ENCODE data around the gene MYOZ1. TPM values are rescaled to one million over a fixed set of nuclear protein-coding genes. Genes with fewer than 3 reads are reported as not detected.

MYOZ1 gene
- total and polyA plus RNA-seq, 2 of the 4 experiments (the other 2 are of a cell fraction): 0.18 to 0.29 TPM

DNA sequence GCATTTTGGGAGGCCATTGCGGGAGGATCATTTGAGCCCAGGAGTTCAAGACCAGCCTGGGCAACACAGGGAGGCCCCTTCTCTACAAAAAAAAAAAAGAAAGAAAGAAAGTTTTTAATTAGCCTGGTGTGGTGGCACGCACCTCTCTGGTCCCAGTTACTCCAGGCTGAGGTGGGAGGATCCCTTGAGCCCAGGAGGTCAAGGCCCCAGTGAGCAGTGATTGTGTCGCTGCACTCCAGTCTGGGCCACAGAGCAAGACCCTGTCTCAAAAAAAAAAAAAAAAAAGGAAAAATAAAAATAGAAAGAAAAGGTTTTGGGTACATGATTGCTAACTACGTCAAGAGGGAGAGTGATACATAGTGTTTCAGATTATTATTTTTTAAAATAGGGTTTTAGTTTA, 48.2 kb downstream of the MYOZ1 start:
- Histone ChIP-seq H2BK5ac (ENCODE audit: low read depth, low read length, poor library complexity, severe bottlenecking) (no peak overlapping the region), H3K4me1 (ENCODE audit: control insufficient read depth, insufficient read depth, low read length) (peaks cover 4% of the 10 kb centered on the region; the same call in 1 of the 2 replicates), H3K14ac (replicated peaks; ENCODE audit: low read depth, low read length) (no peak overlapping the region), H3K4me2 (ENCODE audit: low read depth, low read length) (no peak overlapping the region), H2AFZ (replicated peaks; ENCODE audit: low read length, poor library complexity) (no peak overlapping the region), H3K18ac (ENCODE audit: low read depth, low read length) (no peak overlapping the region), H3K56ac (ENCODE audit: extremely low read depth, insufficient read depth, low read length) (no peak overlapping the region), H4K8ac (ENCODE audit: low read depth in 2 of 2, low read length in 2 of 2) (no peak overlapping the region), H2BK120ac (ENCODE audit: low read depth, low read length) (no peak overlapping the region), H2AK9ac (replicated peaks; ENCODE audit: low read depth, low read length, poor library complexity) (no peak overlapping the region), H3K27ac (ENCODE audit: insufficient read depth, low read length) (no peak overlapping the region), H2BK15ac (ENCODE audit: low read depth, low read length) (no peak overlapping the region), H3K36me3 (ENCODE audit: control insufficient read depth, insufficient read depth, low read length) (no peaks in the 10 kb centered on the region), H3K27me3 (ENCODE audit: control insufficient read depth, insufficient read depth, low read length) (no peaks in the 10 kb centered on the region), H2AK5ac (ENCODE audit: low read depth, low read length) (no peak overlapping the region), H3K9ac (ENCODE audit: low read depth, low read length) (no peak overlapping the region), H3K9me3 (ENCODE audit: control insufficient read depth, insufficient read depth, low read length) (no peaks in the 10 kb centered on the region), H3K4ac (ENCODE audit: low read depth, low read length) (no peak overlapping the region), H3K79me1 (ENCODE audit: low read depth in 1 of 2, low read length in 2 of 2) (no peaks in the 10 kb centered on the region), H3K4me3 (ENCODE audit: insufficient read depth, low read depth, low read length) (no peak overlapping the region), H4K5ac (ENCODE audit: low read depth, low read length) (no peak overlapping the region), H2BK20ac (ENCODE audit: low read depth, low read length) (no peak overlapping the region), H3K9me1 (ENCODE audit: insufficient read depth, low read length) (peaks cover 2% of the 10 kb centered on the region; the same call in 1 of the 2 replicates), H4K91ac (ENCODE audit: insufficient read depth, low read depth, low read length) (no peak overlapping the region), H4K20me1 (ENCODE audit: insufficient read depth, low read length) (no peaks in the 10 kb centered on the region), H3K23ac (ENCODE audit: low read depth, low read length) (no peak overlapping the region)
- intact Hi-C loops (cut with micrococcal nuclease) (no loop called here), in situ Hi-C loops (cut with MboI; ENCODE audit: low sequenced_read_pairs) (no loop called here), dilution Hi-C loops (cut with HindIII; ENCODE audit: low sequenced_read_pairs, unreplicated experiment) (no loop called here)
- 100% methylated on average over 1 of the region's 4 CpGs; no CpG with 5 or more reads in 1 of the 2 experiments for WGBS, 2 experiments (ENCODE audit: extremely low coverage in 2 of 2, insufficient read length in 1 of 2)
- ChIA-PET CTCF (no interaction called here), POLR2A (ENCODE audit: unreplicated experiment) (no interaction called here)
- DNase-seq (no peak), ATAC-seq (ENCODE audit: low read depth) (no peak)
- BruUV-seq (replicated peaks): no TSS peak
- TF ChIP-seq, protein P1, sequence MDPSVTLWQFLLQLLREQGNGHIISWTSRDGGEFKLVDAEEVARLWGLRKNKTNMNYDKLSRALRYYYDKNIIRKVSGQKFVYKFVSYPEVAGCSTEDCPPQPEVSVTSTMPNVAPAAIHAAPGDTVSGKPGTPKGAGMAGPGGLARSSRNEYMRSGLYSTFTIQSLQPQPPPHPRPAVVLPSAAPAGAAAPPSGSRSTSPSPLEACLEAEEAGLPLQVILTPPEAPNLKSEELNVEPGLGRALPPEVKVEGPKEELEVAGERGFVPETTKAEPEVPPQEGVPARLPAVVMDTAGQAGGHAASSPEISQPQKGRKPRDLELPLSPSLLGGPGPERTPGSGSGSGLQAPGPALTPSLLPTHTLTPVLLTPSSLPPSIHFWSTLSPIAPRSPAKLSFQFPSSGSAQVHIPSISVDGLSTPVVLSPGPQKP (IDR thresholded peaks at IDR 0.05; ENCODE audit: borderline replicate concordance, low read depth, low read length): no peak
- TF ChIP-seq RFX5 (IDR thresholded peaks at IDR 0.05; ENCODE audit: low read depth, low read length): no peak
- TF ChIP-seq MAZ (IDR thresholded peaks at IDR 0.05; ENCODE audit: borderline replicate concordance, low read depth, low read length): no peak
- no peak for TF ChIP-seq POLR2A (IDR thresholded peaks at IDR 0.05; ENCODE audit: low read depth, low read length)
- no peak for TF ChIP-seq MXI1 (IDR thresholded peaks at IDR 0.05; ENCODE audit: borderline replicate concordance, low read depth, low read length)

Data from IMR-90 (cell line).